HUES48 (cell line): ENCODE results near the gene LGR5.

Experiments
- H3K27ac ChIP-seq: one replicate; pipeline ENCODE4 v1.7.0; 2013; ENCODE audit warnings: low read depth, low read length, inconsistent platforms
- H3K27me3 ChIP-seq: 2 replicates; pipeline ENCODE4 v1.6.1; 2013; ENCODE audit warnings: mild to moderate bottlenecking, low read length; ENCODE audit not compliant: control insufficient read depth, insufficient read depth
- H3K36me3 ChIP-seq: 2 replicates; pipeline ENCODE4 v1.6.1; 2013; ENCODE audit warnings: low read length; ENCODE audit not compliant: control insufficient read depth, insufficient read depth
- H3K4me1 ChIP-seq: 2 replicates; pipeline ENCODE4 v1.6.1; 2013; ENCODE audit warnings: mild to moderate bottlenecking, low read length; ENCODE audit not compliant: control insufficient read depth, insufficient read depth
- H3K4me3 ChIP-seq: 2 replicates; pipeline ENCODE4 v1.5.1; 2013; ENCODE audit warnings: mild to moderate bottlenecking, low read depth, low read length
- H3K9ac ChIP-seq: 2 replicates; pipeline ENCODE4 v1.6.1; 2013; ENCODE audit warnings: mild to moderate bottlenecking, low read depth, low read length, moderate library complexity
- H3K9me3 ChIP-seq: 2 replicates; pipeline ENCODE4 v1.6.1; 2013; ENCODE audit warnings: low read length; ENCODE audit not compliant: control insufficient read depth, insufficient read depth

The LGR5 gene

GRCh38 chr12:71439613-71440344 lies at the start of gene LGR5:
Gene LGR5, plus strand, starts transcription at chr12:71439798. Its CDS starts 283 bp downstream, at chr12:71440081.
- H3K27ac ChIP-seq = peak within 1 kb of the TSS; percentile 9
- peaks cover 4% of the 10 kb centered on the region for H3K9me3 ChIP-seq
- H3K36me3 ChIP-seq = no peaks in the 10 kb centered on the region
- peaks cover 67% of the 10 kb centered on the region for H3K27me3 ChIP-seq
- no peak within 1 kb of the TSS for H3K9ac ChIP-seq
- H3K4me1 ChIP-seq = peaks cover 11% of the 10 kb centered on the region; the same call in 1 of the 2 replicates
- peak within 1 kb of the TSS; percentile 58 for H3K4me3 ChIP-seq

- Histone ChIP-seq H3K4me3 (no peak overlapping the region), H3K27ac (no peak overlapping the region), H3K9ac (no peak overlapping the region), H3K27me3 (no peaks in the 10 kb centered on the region), H3K9me3 (0 out of 2 replicates have a peak, but pooled peaks cover 5% of the 10 kb centered on the region), H3K4me1 (peaks cover 4% of the 10 kb centered on the region; the same call in 1 of the 2 replicates), H3K36me3 (no peaks in the 10 kb centered on the region)
Observed at GRCh38 chr12:71392521-71393145, 47.0 kb upstream of the LGR5 start.

GRCh38 chr12:71393625-71394024 lies 46.0 kb upstream of the LGR5 start:
- H3K4me3 ChIP-seq = no peak overlapping the region
- no peaks in the 10 kb centered on the region for H3K36me3 ChIP-seq
- H3K9me3 ChIP-seq = 0 out of 2 replicates have a peak, but pooled peaks cover 5% of the 10 kb centered on the region
- no peak overlapping the region for H3K9ac ChIP-seq
- peaks cover 8% of the 10 kb centered on the region; the same call in 1 of the 2 replicates for H3K4me1 ChIP-seq
- H3K27me3 ChIP-seq = no peaks in the 10 kb centered on the region
- no peak overlapping the region for H3K27ac ChIP-seq

GRCh38 chr12:71397433-71397954 lies 42.1 kb upstream of the LGR5 start:
- Histone ChIP-seq H3K9me3 (no peaks in the 10 kb centered on the region), H3K36me3 (no peaks in the 10 kb centered on the region), H3K27ac (no peak overlapping the region), H3K27me3 (no peaks in the 10 kb centered on the region), H3K9ac (no peak overlapping the region), H3K4me1 (peaks cover 8% of the 10 kb centered on the region; the same call in 1 of the 2 replicates), H3K4me3 (no peak overlapping the region)

- H3K36me3 ChIP-seq = no peaks in the 10 kb centered on the region
- no peaks in the 10 kb centered on the region for H3K27me3 ChIP-seq
- peaks cover 8% of the 10 kb centered on the region; the same call in 1 of the 2 replicates for H3K4me1 ChIP-seq
- H3K9ac ChIP-seq = no peak overlapping the region
- H3K27ac ChIP-seq = no peak overlapping the region
- H3K4me3 ChIP-seq = no peak overlapping the region
- H3K9me3 ChIP-seq = no peaks in the 10 kb centered on the region
Observed at GRCh38 chr12:71399197-71399596, 40.4 kb upstream of the LGR5 start.

- Histone ChIP-seq H3K4me1 (peaks cover 8% of the 10 kb centered on the region; the same call in 1 of the 2 replicates), H3K36me3 (no peaks in the 10 kb centered on the region), H3K4me3 (no peak overlapping the region), H3K27me3 (no peaks in the 10 kb centered on the region), H3K9me3 (no peaks in the 10 kb centered on the region), H3K9ac (no peak overlapping the region), H3K27ac (no peak overlapping the region)
Observed at GRCh38 chr12:71400481-71400880, 39.1 kb upstream of the LGR5 start.

GRCh38 chr12:71405884-71406283 lies 33.7 kb upstream of the LGR5 start:
- no peaks in the 10 kb centered on the region for H3K27me3 ChIP-seq
- no peaks in the 10 kb centered on the region for H3K36me3 ChIP-seq
- H3K4me3 ChIP-seq = no peak overlapping the region
- no peaks in the 10 kb centered on the region for H3K4me1 ChIP-seq
- H3K27ac ChIP-seq = no peak overlapping the region
- H3K9ac ChIP-seq = no peak overlapping the region
- H3K9me3 ChIP-seq = peaks cover 6% of the 10 kb centered on the region; the same call in 1 of the 2 replicates

GRCh38 chr12:71407732-71408131 lies 31.9 kb upstream of the LGR5 start:
- Histone ChIP-seq H3K27me3 (no peaks in the 10 kb centered on the region), H3K27ac (no peak overlapping the region), H3K36me3 (no peaks in the 10 kb centered on the region), H3K9me3 (peaks cover 8% of the 10 kb centered on the region; the same call in 1 of the 2 replicates), H3K9ac (no peak overlapping the region), H3K4me1 (no peaks in the 10 kb centered on the region), H3K4me3 (no peak overlapping the region)

- no peaks in the 10 kb centered on the region for H3K36me3 ChIP-seq
- no peaks in the 10 kb centered on the region for H3K27me3 ChIP-seq
- no peak overlapping the region for H3K4me3 ChIP-seq
- H3K9me3 ChIP-seq = peaks cover 8% of the 10 kb centered on the region; the same call in 1 of the 2 replicates
- H3K9ac ChIP-seq = no peak overlapping the region
- no peaks in the 10 kb centered on the region for H3K4me1 ChIP-seq
- no peak overlapping the region for H3K27ac ChIP-seq
Observed at GRCh38 chr12:71410844-71411243, 28.8 kb upstream of the LGR5 start.

- Histone ChIP-seq H3K27me3 (no peaks in the 10 kb centered on the region), H3K4me3 (no peak overlapping the region), H3K9ac (no peak overlapping the region), H3K9me3 (peaks cover 8% of the 10 kb centered on the region; the same call in 1 of the 2 replicates), H3K36me3 (no peaks in the 10 kb centered on the region), H3K4me1 (no peaks in the 10 kb centered on the region), H3K27ac (no peak overlapping the region)
Observed at GRCh38 chr12:71411635-71412034, 28.0 kb upstream of the LGR5 start.
